Measurements from ENCODE around the gene AGPS. TPM values are rescaled to one million over a fixed set of nuclear protein-coding genes. Genes with fewer than 3 reads are reported as not detected.
"Not testable (repeated sequence)": the region's sequence is repeated elsewhere in the genome, so short reads cannot be mapped to it uniquely, and the experiment has no call there.

Gene AGPS
- total RNA-seq, 1 experiment from 2014 or later: 60.9 TPM

- no peaks in the 10 kb centered on the region for H3K23me2 ChIP-seq (ENCODE audit: insufficient read length, low read depth, low read length, poor library complexity, severe bottlenecking)
- Mint-ChIP-seq H3K27ac (no peak overlapping the region; a peak in 1 of 7 replicates), H3K27me3 (ENCODE audit: low read depth) (no peaks in the 10 kb centered on the region), H3K36me3 (ENCODE audit: insufficient read depth in 1 of 3, low read depth in 3 of 3) (peaks cover 59 to 71% (median 69%) of the 10 kb centered on the region in 3 experiments), H3K9me3 (peaks cover 45 to 54% of the 10 kb centered on the region in 2 experiments), H3K4me1 (peaks cover 2 to 5% of the 10 kb centered on the region in 2 experiments; a peak in 1 of 4 replicates), H3K4me3 (no peak overlapping the region)
- no peak overlapping the region for H2BK20ac ChIP-seq (ENCODE audit: low read depth, low read length, poor library complexity, severe bottlenecking)
- H2BK15ac ChIP-seq (ENCODE audit: low read depth, low read length): no peak overlapping the region
- H4K8ac ChIP-seq (replicated peaks; ENCODE audit: insufficient read length, low read depth, low read length): no peak overlapping the region
- no peak overlapping the region for H3K27ac ChIP-seq (ENCODE audit: insufficient read length, low read depth, low read length)
- no CpG with 5 or more reads among the region's 4 CpGs for WGBS (ENCODE audit: extremely low coverage, insufficient read length, low lambda C conversion rate)
- H3K56ac ChIP-seq (ENCODE audit: insufficient read length, low read depth, low read length): no peak overlapping the region
- H3K9ac ChIP-seq (ENCODE audit: extremely low read depth, insufficient read length, low read length): no peak overlapping the region
- no peak overlapping the region for H3K23ac ChIP-seq (ENCODE audit: insufficient read length, low read depth, low read length)
- H2AK5ac ChIP-seq (ENCODE audit: insufficient read length, low read length): no peak overlapping the region
- no peak overlapping the region for H4K91ac ChIP-seq (ENCODE audit: insufficient read length, low read depth, low read length)
- H3K4me2 ChIP-seq (ENCODE audit: insufficient read depth, insufficient read length, low read length): no peak overlapping the region
- no peaks in the 10 kb centered on the region for H3K4me1 ChIP-seq (ENCODE audit: insufficient read depth, low read length)
- no peaks in the 10 kb centered on the region for H3K9me3 ChIP-seq (ENCODE audit: control insufficient read depth, low read depth, low read length)
- no peak overlapping the region for H4K5ac ChIP-seq (ENCODE audit: insufficient read length, low read depth, low read length)
- DNase-seq: no peak
- H3T11ph ChIP-seq (ENCODE audit: low read length): no peak overlapping the region
- H3K4ac ChIP-seq (ENCODE audit: low read depth, low read length): no peak overlapping the region
- H3K79me2 ChIP-seq (ENCODE audit: insufficient read depth, low read length): peaks cover 2% of the 10 kb centered on the region; the same call in 1 of the 2 replicates
- TF ChIP-seq, protein P1, sequence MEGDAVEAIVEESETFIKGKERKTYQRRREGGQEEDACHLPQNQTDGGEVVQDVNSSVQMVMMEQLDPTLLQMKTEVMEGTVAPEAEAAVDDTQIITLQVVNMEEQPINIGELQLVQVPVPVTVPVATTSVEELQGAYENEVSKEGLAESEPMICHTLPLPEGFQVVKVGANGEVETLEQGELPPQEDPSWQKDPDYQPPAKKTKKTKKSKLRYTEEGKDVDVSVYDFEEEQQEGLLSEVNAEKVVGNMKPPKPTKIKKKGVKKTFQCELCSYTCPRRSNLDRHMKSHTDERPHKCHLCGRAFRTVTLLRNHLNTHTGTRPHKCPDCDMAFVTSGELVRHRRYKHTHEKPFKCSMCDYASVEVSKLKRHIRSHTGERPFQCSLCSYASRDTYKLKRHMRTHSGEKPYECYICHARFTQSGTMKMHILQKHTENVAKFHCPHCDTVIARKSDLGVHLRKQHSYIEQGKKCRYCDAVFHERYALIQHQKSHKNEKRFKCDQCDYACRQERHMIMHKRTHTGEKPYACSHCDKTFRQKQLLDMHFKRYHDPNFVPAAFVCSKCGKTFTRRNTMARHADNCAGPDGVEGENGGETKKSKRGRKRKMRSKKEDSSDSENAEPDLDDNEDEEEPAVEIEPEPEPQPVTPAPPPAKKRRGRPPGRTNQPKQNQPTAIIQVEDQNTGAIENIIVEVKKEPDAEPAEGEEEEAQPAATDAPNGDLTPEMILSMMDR (conservative IDR thresholded peaks at IDR 0.05): no peak
- no peak overlapping the region for H3K14ac ChIP-seq (ENCODE audit: insufficient read depth, low read length)
- no peak overlapping the region for H2BK12ac ChIP-seq (ENCODE audit: insufficient read length, low read depth, low read length)
- H3K27me3 ChIP-seq (ENCODE audit: insufficient read depth, low read length): no peaks in the 10 kb centered on the region
- H3K18ac ChIP-seq (ENCODE audit: insufficient read length, low read depth, low read length): no peak overlapping the region
- H2BK120ac ChIP-seq (ENCODE audit: low read depth, low read length, poor library complexity, severe bottlenecking): no peak overlapping the region
- H2BK5ac ChIP-seq (ENCODE audit: insufficient read length, low read length): no peak overlapping the region
- H4K20me1 ChIP-seq (ENCODE audit: control insufficient read depth, insufficient read depth, insufficient read length): no peaks in the 10 kb centered on the region
- no peak overlapping the region for H2AFZ ChIP-seq (ENCODE audit: low read length)
- H3K79me1 ChIP-seq (ENCODE audit: insufficient read depth, low read depth, low read length, poor library complexity, severe bottlenecking): peaks cover 4% of the 10 kb centered on the region
Observed at GRCh38 chr2:177430411-177430810, 37.8 kb downstream of the AGPS start.

GRCh38 chr2:177431111-177431725, 38.6 kb downstream of the AGPS start:
- not testable (repeated sequence) for H3K79me2 ChIP-seq (ENCODE audit: insufficient read depth, low read length); H2BK12ac ChIP-seq (ENCODE audit: insufficient read length, low read depth, low read length); H3K4me1 Mint-ChIP-seq; H2AK5ac ChIP-seq (ENCODE audit: insufficient read length, low read length); H4K5ac ChIP-seq (ENCODE audit: insufficient read length, low read depth, low read length); H3K4ac ChIP-seq (ENCODE audit: low read depth, low read length); H3K27ac Mint-ChIP-seq; H3K27me3 Mint-ChIP-seq (ENCODE audit: low read depth); H2BK15ac ChIP-seq (ENCODE audit: low read depth, low read length); H3K27me3 ChIP-seq (ENCODE audit: insufficient read depth, low read length); H3K4me2 ChIP-seq (ENCODE audit: insufficient read depth, insufficient read length, low read length); H2BK120ac ChIP-seq (ENCODE audit: low read depth, low read length, poor library complexity, severe bottlenecking); H3K56ac ChIP-seq (ENCODE audit: insufficient read length, low read depth, low read length); H3T11ph ChIP-seq (ENCODE audit: low read length); H3K9me3 ChIP-seq (ENCODE audit: control insufficient read depth, low read depth, low read length); H3K9ac ChIP-seq (ENCODE audit: extremely low read depth, insufficient read length, low read length); H4K91ac ChIP-seq (ENCODE audit: insufficient read length, low read depth, low read length); H2BK20ac ChIP-seq (ENCODE audit: low read depth, low read length, poor library complexity, severe bottlenecking); H4K20me1 ChIP-seq (ENCODE audit: control insufficient read depth, insufficient read depth, insufficient read length); H2BK5ac ChIP-seq (ENCODE audit: insufficient read length, low read length); H2AFZ ChIP-seq (ENCODE audit: low read length); H3K23ac ChIP-seq (ENCODE audit: insufficient read length, low read depth, low read length); H3K18ac ChIP-seq (ENCODE audit: insufficient read length, low read depth, low read length); H3K4me3 Mint-ChIP-seq; H4K8ac ChIP-seq (replicated peaks; ENCODE audit: insufficient read length, low read depth, low read length); H3K23me2 ChIP-seq (ENCODE audit: insufficient read length, low read depth, low read length, poor library complexity, severe bottlenecking); H3K4me1 ChIP-seq (ENCODE audit: insufficient read depth, low read length); H3K79me1 ChIP-seq (ENCODE audit: insufficient read depth, low read depth, low read length, poor library complexity, severe bottlenecking); H3K14ac ChIP-seq (ENCODE audit: insufficient read depth, low read length); DNase-seq; H3K27ac ChIP-seq (ENCODE audit: insufficient read length, low read depth, low read length)
- peaks cover 52 to 71% (median 64%) of the 10 kb centered on the region in 3 experiments for H3K36me3 Mint-ChIP-seq (ENCODE audit: insufficient read depth in 1 of 3, low read depth in 3 of 3)
- WGBS (ENCODE audit: extremely low coverage, insufficient read length, low lambda C conversion rate): no CpG with 5 or more reads among the region's 12 CpGs
- H3K9me3 Mint-ChIP-seq: peaks cover 41 to 47% of the 10 kb centered on the region in 2 experiments
